Lower lobe of right lung (tissue), 2 donors: Measurements from ENCODE around the gene KRT7. TPM values are rescaled to one million over a fixed set of nuclear protein-coding genes. Genes with fewer than 3 reads are reported as not detected.

Source experiments
- ATAC-seq, 2 donors: fragments of 200-7000 bp; cut with Tn5 transposase; one replicate each; pipeline ENCODE4 v1.9.1; 2020 to 2022; ENCODE audit warnings: mild to moderate bottlenecking in 2 of 2, moderate library complexity in 2 of 2
- DNase-seq: peaks from one replicate; pipeline ENCODE4 v3.0.0-alpha.2; 2020
- H3K27ac ChIP-seq: fragments of 200-600 bp; one replicate; pipeline ENCODE4 v1.8.0; 2022
- H3K27me3 ChIP-seq: fragments of 200-600 bp; one replicate; pipeline ENCODE4 v1.8.0; 2022; ENCODE audit warnings: low read depth
- H3K36me3 ChIP-seq: fragments of 200-600 bp; one replicate; pipeline ENCODE4 v1.8.0; 2022; ENCODE audit warnings: mild to moderate bottlenecking
- H3K4me1 ChIP-seq: fragments of 200-600 bp; one replicate; pipeline ENCODE4 v1.8.0; 2022
- H3K4me3 ChIP-seq: fragments of 200-600 bp; one replicate; pipeline ENCODE4 v1.8.0; 2022; ENCODE audit warnings: mild to moderate bottlenecking
- H3K9me3 ChIP-seq: fragments of 200-600 bp; one replicate; pipeline ENCODE4 v1.8.0; 2022
- intact Hi-C: fragments of 100-400 bp; cut with DNase I; formaldehyde crosslinking; loops from one replicate; pipeline ENCODE4 v1.11.0; 2022
- total RNA-seq: library from RNA; stranded (reverse); fragmentation: NEBNext Ultra II Directional; extraction: Animal tissue kit (Norgen Biotek cat#: 25700); gene quantifications from one replicate; pipeline ENCODE4 v1.2.1, GENCODE V29; 2021
- TF ChIP-seq, protein P1 (sequence below): fragments of 200-600 bp; IDR thresholded peaks from one replicate; pipeline ENCODE4 v1.8.0; 2022; ENCODE audit warnings: antibody characterized with exemption, mild to moderate bottlenecking
- donor health status: DM: no; HTN: yes; CAD: no; lungs with severe emphysema.

KRT7 gene
- total RNA-seq, 1 donor from 2014 or later, result 257 TPM

DNA sequence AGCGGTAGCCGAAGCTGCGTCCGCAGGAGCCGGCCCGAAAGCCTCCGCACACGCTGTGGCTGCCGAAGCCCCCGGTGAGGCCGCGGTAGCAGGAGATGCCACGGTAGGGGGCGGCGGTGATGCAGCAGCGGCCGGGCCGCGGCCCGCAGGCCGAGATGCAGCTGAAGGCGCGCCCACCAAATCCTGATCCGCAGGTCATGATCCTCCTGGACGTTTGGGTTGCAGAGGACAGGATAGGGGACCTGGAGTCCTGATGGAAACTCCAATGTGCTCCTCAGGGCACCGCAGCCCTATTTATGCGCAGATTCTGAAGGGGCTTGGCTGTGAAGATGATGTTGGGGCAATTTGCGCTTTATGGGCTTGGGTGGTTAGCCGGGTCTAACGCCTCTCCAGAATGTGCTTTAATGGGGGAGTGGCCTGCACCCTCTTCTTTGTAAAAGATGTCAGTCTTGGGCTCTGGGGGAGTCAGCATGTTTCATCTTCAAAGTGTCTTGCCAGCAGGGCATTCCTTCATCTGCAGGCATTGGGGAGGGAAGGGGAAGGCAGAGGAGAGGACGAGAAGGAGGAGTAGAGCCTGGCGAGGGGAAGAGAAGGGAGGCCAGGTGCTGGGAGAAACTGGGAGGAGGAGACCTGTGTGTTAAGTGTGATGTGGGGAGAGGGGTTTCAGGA lies 58.4 kb downstream of the KRT7 start, which contains the start of gene KRT81:
Gene KRT81 (minus strand): TSS at position 268 of the 669 bp plus-strand sequence. CDS start 69 bp downstream, at position 199.
- Histone ChIP-seq H3K9me3 (no peaks in the 10 kb centered on the region), H3K36me3 (no peaks in the 10 kb centered on the region), H3K4me3 (no peak within 1 kb of the TSS), H3K4me1 (no peaks in the 10 kb centered on the region), H3K27ac (no peak within 1 kb of the TSS), H3K27me3 (peaks cover 14% of the 10 kb centered on the region)
- TF ChIP-seq, protein P1, sequence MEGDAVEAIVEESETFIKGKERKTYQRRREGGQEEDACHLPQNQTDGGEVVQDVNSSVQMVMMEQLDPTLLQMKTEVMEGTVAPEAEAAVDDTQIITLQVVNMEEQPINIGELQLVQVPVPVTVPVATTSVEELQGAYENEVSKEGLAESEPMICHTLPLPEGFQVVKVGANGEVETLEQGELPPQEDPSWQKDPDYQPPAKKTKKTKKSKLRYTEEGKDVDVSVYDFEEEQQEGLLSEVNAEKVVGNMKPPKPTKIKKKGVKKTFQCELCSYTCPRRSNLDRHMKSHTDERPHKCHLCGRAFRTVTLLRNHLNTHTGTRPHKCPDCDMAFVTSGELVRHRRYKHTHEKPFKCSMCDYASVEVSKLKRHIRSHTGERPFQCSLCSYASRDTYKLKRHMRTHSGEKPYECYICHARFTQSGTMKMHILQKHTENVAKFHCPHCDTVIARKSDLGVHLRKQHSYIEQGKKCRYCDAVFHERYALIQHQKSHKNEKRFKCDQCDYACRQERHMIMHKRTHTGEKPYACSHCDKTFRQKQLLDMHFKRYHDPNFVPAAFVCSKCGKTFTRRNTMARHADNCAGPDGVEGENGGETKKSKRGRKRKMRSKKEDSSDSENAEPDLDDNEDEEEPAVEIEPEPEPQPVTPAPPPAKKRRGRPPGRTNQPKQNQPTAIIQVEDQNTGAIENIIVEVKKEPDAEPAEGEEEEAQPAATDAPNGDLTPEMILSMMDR, result no peak
- intact Hi-C loops, result no loop called here
- no peak for ATAC-seq
- no peak for DNase-seq

DNA sequence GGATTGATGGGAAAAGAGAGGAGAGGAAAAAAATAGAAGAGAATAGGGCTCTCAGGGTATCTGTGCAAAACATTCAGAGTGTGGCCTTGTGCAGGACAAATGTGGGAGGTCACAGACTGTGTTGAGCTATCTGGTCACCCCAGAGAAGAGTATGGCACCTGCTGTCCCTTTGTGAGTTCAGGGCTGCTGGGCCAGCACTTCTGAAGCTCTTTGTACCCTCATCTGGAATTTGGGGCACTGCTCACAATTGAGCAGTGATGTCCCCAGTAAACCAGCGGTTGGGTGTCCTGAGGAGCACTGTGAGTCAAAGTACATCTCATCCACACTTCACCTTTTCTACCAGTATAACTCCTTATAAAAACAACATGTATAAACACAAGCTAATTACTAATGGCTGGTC lies 60.9 kb downstream of the KRT7 start:
- DNase-seq, result no peak
- TF ChIP-seq, protein P1, result no peak
- Histone ChIP-seq H3K36me3 (no peaks in the 10 kb centered on the region), H3K4me3 (no peak overlapping the region), H3K27me3 (peaks cover 20% of the 10 kb centered on the region), H3K27ac (no peak overlapping the region), H3K9me3 (no peaks in the 10 kb centered on the region), H3K4me1 (no peaks in the 10 kb centered on the region)
- no peak for ATAC-seq
- intact Hi-C loops, result no loop called here

DNA sequence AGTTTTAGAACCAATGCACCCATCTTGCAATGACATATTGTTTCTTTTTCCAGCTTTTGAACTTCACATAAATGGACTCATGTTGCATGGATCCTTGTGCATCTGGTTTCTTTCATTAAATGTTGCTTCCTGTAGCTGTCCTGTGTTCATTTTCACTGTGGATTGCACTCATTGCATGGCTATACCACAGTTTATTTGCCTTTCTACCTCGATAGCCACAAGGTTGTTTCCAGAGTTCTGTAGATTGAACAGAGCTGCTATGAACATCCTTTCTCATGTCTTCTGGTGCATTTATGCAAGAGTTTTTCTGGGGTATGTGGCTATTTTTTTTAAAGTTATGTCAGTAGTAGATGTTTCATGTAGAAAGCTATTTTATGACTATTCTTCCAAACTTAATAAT lies 61.8 kb downstream of the KRT7 start:
- Histone ChIP-seq H3K9me3 (no peaks in the 10 kb centered on the region), H3K27ac (no peak overlapping the region), H3K36me3 (no peaks in the 10 kb centered on the region), H3K4me3 (no peak overlapping the region), H3K4me1 (no peaks in the 10 kb centered on the region), H3K27me3 (peaks cover 20% of the 10 kb centered on the region)
- DNase-seq (no peak), ATAC-seq (no peak)
- intact Hi-C loops, result no loop called here
- TF ChIP-seq, protein P1, result no peak

DNA sequence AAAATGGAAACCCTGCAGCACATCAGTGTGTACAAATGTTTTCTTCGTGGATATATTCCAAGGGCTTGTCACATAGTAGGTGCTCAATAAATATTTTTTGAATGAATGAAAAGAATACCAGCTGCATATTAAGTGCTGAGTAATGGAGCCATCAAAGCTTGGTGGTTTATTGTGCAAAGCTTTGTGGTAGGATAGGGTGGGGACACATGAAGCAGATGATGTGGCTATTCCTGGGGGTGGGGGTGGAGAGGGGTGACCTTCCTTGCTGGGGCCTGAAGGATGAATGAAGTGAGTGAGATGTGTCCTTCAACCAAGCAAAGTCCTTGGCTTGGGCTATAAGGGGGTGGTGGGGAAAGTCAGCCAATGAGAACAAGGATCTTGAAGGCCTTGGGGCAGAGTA lies 62.6 kb downstream of the KRT7 start:
- Histone ChIP-seq H3K27me3 (peaks cover 20% of the 10 kb centered on the region), H3K4me3 (no peak overlapping the region), H3K36me3 (no peaks in the 10 kb centered on the region), H3K9me3 (no peaks in the 10 kb centered on the region), H3K4me1 (no peaks in the 10 kb centered on the region), H3K27ac (no peak overlapping the region)
- intact Hi-C loops, result no loop called here
- TF ChIP-seq, protein P1, result no peak
- DNase-seq, result no peak
- ATAC-seq, result no peak

GRCh38 chr12:52296572-52297215 lies 63.7 kb downstream of the KRT7 start:
- TF ChIP-seq, protein P1, result no peak
- intact Hi-C loops, result no loop called here
- ATAC-seq (peak; percentile 73 to 84), DNase-seq (no peak)
- Histone ChIP-seq H3K27ac (no peak overlapping the region), H3K4me1 (no peaks in the 10 kb centered on the region), H3K4me3 (no peak overlapping the region), H3K36me3 (no peaks in the 10 kb centered on the region), H3K27me3 (peaks cover 16% of the 10 kb centered on the region), H3K9me3 (no peaks in the 10 kb centered on the region)

Other genes with a start within 250 kb of the KRT7 start
- gene TAMALIN, start 226.3 kb upstream of the KRT7 start, total RNA-seq, result 85.5 TPM
- 39.3 TPM for gene NR4A1, start 181.8 kb upstream of the KRT7 start, total RNA-seq
- 31.8 TPM for gene ATG101, start 163.3 kb upstream of the KRT7 start, total RNA-seq
- gene SMIM41, start 153.5 kb upstream of the KRT7 start, total RNA-seq, result 4.3 TPM
- 3.0 TPM for gene KRT80, start 41.2 kb upstream of the KRT7 start, total RNA-seq
- gene KRT86, start 41.4 kb downstream of the KRT7 start, total RNA-seq, result 0.74 TPM
- not detected for gene KRT81, start 58.3 kb downstream of the KRT7 start, total RNA-seq
- gene KRT83, start 88.2 kb downstream of the KRT7 start, total RNA-seq, result not detected
- gene KRT85, start 134.2 kb downstream of the KRT7 start, total RNA-seq, result not detected
- gene KRT84, start 152.4 kb downstream of the KRT7 start, total RNA-seq, result not detected
- gene KRT82, start 173.1 kb downstream of the KRT7 start, total RNA-seq, result not detected
- not detected for gene KRT75, start 201.1 kb downstream of the KRT7 start, total RNA-seq
- not detected for gene KRT6B, start 218.9 kb downstream of the KRT7 start, total RNA-seq
- not detected for gene KRT6C, start 240.6 kb downstream of the KRT7 start, total RNA-seq